Measurements from ENCODE around the gene IMMP2L.

Gene IMMP2L

GRCh38 chr7:110841840-110842545, 720.3 kb downstream of the IMMP2L start:
- no peaks in the 10 kb centered on the region for H3K9me3 ChIP-seq (ENCODE audit: control insufficient read depth, insufficient read depth, low read length)
- no peak overlapping the region for H3K4me3 ChIP-seq (ENCODE audit: low read depth, low read length)
- H3K36me3 ChIP-seq (ENCODE audit: control insufficient read depth, insufficient read depth, low read length): no peaks in the 10 kb centered on the region
- H3K4me1 ChIP-seq (ENCODE audit: control insufficient read depth, insufficient read depth, low read length): peaks cover 6% of the 10 kb centered on the region
- no peaks in the 10 kb centered on the region for H3K27me3 ChIP-seq (ENCODE audit: control insufficient read depth, insufficient read depth, low read length)
- H3K9ac ChIP-seq (ENCODE audit: low read depth, low read length): no peak overlapping the region

GRCh38 chr7:110839866-110840265, 722.4 kb downstream of the IMMP2L start:
- Histone ChIP-seq H3K27me3 (ENCODE audit: control insufficient read depth, insufficient read depth, low read length) (no peaks in the 10 kb centered on the region), H3K4me3 (ENCODE audit: low read depth, low read length) (no peak overlapping the region), H3K36me3 (ENCODE audit: control insufficient read depth, insufficient read depth, low read length) (no peaks in the 10 kb centered on the region), H3K4me1 (ENCODE audit: control insufficient read depth, insufficient read depth, low read length) (peaks cover 5% of the 10 kb centered on the region), H3K9ac (ENCODE audit: low read depth, low read length) (no peak overlapping the region), H3K9me3 (ENCODE audit: control insufficient read depth, insufficient read depth, low read length) (no peaks in the 10 kb centered on the region)

- Histone ChIP-seq H3K36me3 (ENCODE audit: control insufficient read depth, insufficient read depth, low read length) (no peaks in the 10 kb centered on the region), H3K9me3 (ENCODE audit: control insufficient read depth, insufficient read depth, low read length) (no peaks in the 10 kb centered on the region), H3K4me1 (ENCODE audit: control insufficient read depth, insufficient read depth, low read length) (no peaks in the 10 kb centered on the region), H3K4me3 (ENCODE audit: low read depth, low read length) (no peak overlapping the region), H3K9ac (ENCODE audit: low read depth, low read length) (no peak overlapping the region), H3K27me3 (ENCODE audit: control insufficient read depth, insufficient read depth, low read length) (no peaks in the 10 kb centered on the region)
Observed at GRCh38 chr7:110835849-110836248, 726.4 kb downstream of the IMMP2L start.

- H3K36me3 ChIP-seq (ENCODE audit: control insufficient read depth, insufficient read depth, low read length): no peaks in the 10 kb centered on the region
- H3K9me3 ChIP-seq (ENCODE audit: control insufficient read depth, insufficient read depth, low read length): no peaks in the 10 kb centered on the region
- H3K9ac ChIP-seq (ENCODE audit: low read depth, low read length): no peak overlapping the region
- H3K4me1 ChIP-seq (ENCODE audit: control insufficient read depth, insufficient read depth, low read length): no peaks in the 10 kb centered on the region
- no peak overlapping the region for H3K4me3 ChIP-seq (ENCODE audit: low read depth, low read length)
- no peaks in the 10 kb centered on the region for H3K27me3 ChIP-seq (ENCODE audit: control insufficient read depth, insufficient read depth, low read length)
Observed at GRCh38 chr7:110835218-110835617, 727.1 kb downstream of the IMMP2L start.

GRCh38 chr7:110831419-110831818, 730.9 kb downstream of the IMMP2L start:
- Histone ChIP-seq H3K9me3 (ENCODE audit: control insufficient read depth, insufficient read depth, low read length) (no peaks in the 10 kb centered on the region), H3K4me3 (ENCODE audit: low read depth, low read length) (no peak overlapping the region), H3K4me1 (ENCODE audit: control insufficient read depth, insufficient read depth, low read length) (no peaks in the 10 kb centered on the region), H3K36me3 (ENCODE audit: control insufficient read depth, insufficient read depth, low read length) (no peaks in the 10 kb centered on the region), H3K27me3 (ENCODE audit: control insufficient read depth, insufficient read depth, low read length) (no peaks in the 10 kb centered on the region), H3K9ac (ENCODE audit: low read depth, low read length) (no peak overlapping the region)

GRCh38 chr7:110830778-110831177, 731.5 kb downstream of the IMMP2L start:
- H3K36me3 ChIP-seq (ENCODE audit: control insufficient read depth, insufficient read depth, low read length): no peaks in the 10 kb centered on the region
- H3K4me1 ChIP-seq (ENCODE audit: control insufficient read depth, insufficient read depth, low read length): no peaks in the 10 kb centered on the region
- no peak overlapping the region for H3K9ac ChIP-seq (ENCODE audit: low read depth, low read length)
- H3K9me3 ChIP-seq (ENCODE audit: control insufficient read depth, insufficient read depth, low read length): no peaks in the 10 kb centered on the region
- no peaks in the 10 kb centered on the region for H3K27me3 ChIP-seq (ENCODE audit: control insufficient read depth, insufficient read depth, low read length)
- no peak overlapping the region for H3K4me3 ChIP-seq (ENCODE audit: low read depth, low read length)

- Histone ChIP-seq H3K4me1 (ENCODE audit: control insufficient read depth, insufficient read depth, low read length) (no peaks in the 10 kb centered on the region), H3K36me3 (ENCODE audit: control insufficient read depth, insufficient read depth, low read length) (no peaks in the 10 kb centered on the region), H3K9me3 (ENCODE audit: control insufficient read depth, insufficient read depth, low read length) (no peaks in the 10 kb centered on the region), H3K4me3 (ENCODE audit: low read depth, low read length) (no peak overlapping the region), H3K9ac (ENCODE audit: low read depth, low read length) (no peak overlapping the region), H3K27me3 (ENCODE audit: control insufficient read depth, insufficient read depth, low read length) (no peaks in the 10 kb centered on the region)
Observed at GRCh38 chr7:110827936-110828335, 734.4 kb downstream of the IMMP2L start.

GRCh38 chr7:110827287-110827855, 734.9 kb downstream of the IMMP2L start:
- Histone ChIP-seq H3K27me3 (ENCODE audit: control insufficient read depth, insufficient read depth, low read length) (no peaks in the 10 kb centered on the region), H3K4me3 (ENCODE audit: low read depth, low read length) (no peak overlapping the region), H3K4me1 (ENCODE audit: control insufficient read depth, insufficient read depth, low read length) (no peaks in the 10 kb centered on the region), H3K36me3 (ENCODE audit: control insufficient read depth, insufficient read depth, low read length) (no peaks in the 10 kb centered on the region), H3K9me3 (ENCODE audit: control insufficient read depth, insufficient read depth, low read length) (no peaks in the 10 kb centered on the region), H3K9ac (ENCODE audit: low read depth, low read length) (no peak overlapping the region)

GRCh38 chr7:110813986-110814385, 748.3 kb downstream of the IMMP2L start:
- Histone ChIP-seq H3K4me3 (ENCODE audit: low read depth, low read length) (no peak overlapping the region), H3K9ac (ENCODE audit: low read depth, low read length) (no peak overlapping the region), H3K36me3 (ENCODE audit: control insufficient read depth, insufficient read depth, low read length) (no peaks in the 10 kb centered on the region), H3K4me1 (ENCODE audit: control insufficient read depth, insufficient read depth, low read length) (no peaks in the 10 kb centered on the region), H3K9me3 (ENCODE audit: control insufficient read depth, insufficient read depth, low read length) (no peaks in the 10 kb centered on the region), H3K27me3 (ENCODE audit: control insufficient read depth, insufficient read depth, low read length) (no peaks in the 10 kb centered on the region)

- H3K9me3 ChIP-seq (ENCODE audit: control insufficient read depth, insufficient read depth, low read length): no peaks in the 10 kb centered on the region
- no peak overlapping the region for H3K9ac ChIP-seq (ENCODE audit: low read depth, low read length)
- no peaks in the 10 kb centered on the region for H3K4me1 ChIP-seq (ENCODE audit: control insufficient read depth, insufficient read depth, low read length)
- no peaks in the 10 kb centered on the region for H3K36me3 ChIP-seq (ENCODE audit: control insufficient read depth, insufficient read depth, low read length)
- no peaks in the 10 kb centered on the region for H3K27me3 ChIP-seq (ENCODE audit: control insufficient read depth, insufficient read depth, low read length)
- no peak overlapping the region for H3K4me3 ChIP-seq (ENCODE audit: low read depth, low read length)
Observed at GRCh38 chr7:110809832-110810231, 752.5 kb downstream of the IMMP2L start.

- no peaks in the 10 kb centered on the region for H3K36me3 ChIP-seq (ENCODE audit: control insufficient read depth, insufficient read depth, low read length)
- H3K4me1 ChIP-seq (ENCODE audit: control insufficient read depth, insufficient read depth, low read length): no peaks in the 10 kb centered on the region
- no peaks in the 10 kb centered on the region for H3K27me3 ChIP-seq (ENCODE audit: control insufficient read depth, insufficient read depth, low read length)
- no peak overlapping the region for H3K9ac ChIP-seq (ENCODE audit: low read depth, low read length)
- no peaks in the 10 kb centered on the region for H3K9me3 ChIP-seq (ENCODE audit: control insufficient read depth, insufficient read depth, low read length)
- no peak overlapping the region for H3K4me3 ChIP-seq (ENCODE audit: low read depth, low read length)
Observed at GRCh38 chr7:110808361-110808760, 753.9 kb downstream of the IMMP2L start.

- Histone ChIP-seq H3K4me1 (ENCODE audit: control insufficient read depth, insufficient read depth, low read length) (no peaks in the 10 kb centered on the region), H3K9ac (ENCODE audit: low read depth, low read length) (no peak overlapping the region), H3K4me3 (ENCODE audit: low read depth, low read length) (no peak overlapping the region), H3K9me3 (ENCODE audit: control insufficient read depth, insufficient read depth, low read length) (no peaks in the 10 kb centered on the region), H3K27me3 (ENCODE audit: control insufficient read depth, insufficient read depth, low read length) (no peaks in the 10 kb centered on the region), H3K36me3 (ENCODE audit: control insufficient read depth, insufficient read depth, low read length) (no peaks in the 10 kb centered on the region)
Observed at GRCh38 chr7:110804501-110804900, 757.8 kb downstream of the IMMP2L start.
